Stimulated activated CD8-positive, alpha-beta memory T cell treated with anti-CD3 and anti-CD28 coated beads, Interleukin-7, amount 100 ng/mL, for 1 hour (primary cell): ENCODE data around the gene RAPGEF4.

ENCODE experiments used
- DNase-seq, 2 donors: peaks; one replicate each; pipeline ENCODE4 v3.0.0-alpha.2; 2020; ENCODE audit warnings: low read depth in 2 of 2

RAPGEF4 gene

DNA sequence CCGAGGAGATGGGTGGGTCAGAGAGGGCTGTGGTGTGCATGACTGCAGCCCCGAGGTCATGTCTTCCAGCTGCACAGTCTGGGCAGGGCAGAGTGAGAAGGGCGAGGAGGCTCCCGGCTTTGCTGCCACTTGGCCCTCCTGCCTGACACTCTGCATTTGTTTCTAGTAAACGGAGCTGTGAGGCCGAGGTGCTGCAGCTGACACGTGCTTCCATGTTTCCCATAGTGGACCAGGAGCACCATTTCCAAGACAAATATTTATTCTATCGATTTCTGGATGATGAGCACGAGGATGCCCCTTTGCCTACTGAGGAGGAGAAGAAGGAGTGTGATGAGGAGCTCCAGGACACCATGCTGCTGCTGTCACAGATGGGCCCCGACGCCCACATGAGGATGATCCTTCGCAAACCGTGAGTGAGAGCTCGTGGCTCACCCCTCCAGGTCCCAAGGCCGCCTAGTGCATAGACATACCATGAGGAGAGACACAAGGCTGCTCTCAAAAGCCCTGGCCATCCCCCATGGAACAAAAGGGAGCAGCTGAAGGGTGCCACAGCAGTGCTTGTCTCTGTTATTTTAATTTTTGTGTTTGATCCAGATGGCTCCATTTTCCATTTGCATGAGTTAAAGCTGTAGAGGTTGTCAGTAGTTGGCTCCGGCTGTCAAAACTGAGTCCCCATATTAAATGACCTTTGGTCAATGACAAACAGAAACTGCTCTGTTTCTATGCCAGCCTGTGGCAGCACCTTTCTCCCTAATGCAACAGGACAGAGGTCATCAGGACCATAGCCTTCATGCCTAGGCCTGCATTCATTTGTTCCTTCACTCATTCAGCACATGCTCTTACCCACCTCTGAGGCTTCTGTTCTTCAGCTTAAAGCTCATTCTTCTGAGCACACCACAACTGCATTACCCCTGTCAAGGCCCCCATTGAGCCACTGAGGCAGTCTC, 231.7 kb downstream of the RAPGEF4 start:
- DNase-seq = no peak

GRCh38 chr2:172968061-172968469, 232.4 kb downstream of the RAPGEF4 start:
- no peak for DNase-seq

DNA sequence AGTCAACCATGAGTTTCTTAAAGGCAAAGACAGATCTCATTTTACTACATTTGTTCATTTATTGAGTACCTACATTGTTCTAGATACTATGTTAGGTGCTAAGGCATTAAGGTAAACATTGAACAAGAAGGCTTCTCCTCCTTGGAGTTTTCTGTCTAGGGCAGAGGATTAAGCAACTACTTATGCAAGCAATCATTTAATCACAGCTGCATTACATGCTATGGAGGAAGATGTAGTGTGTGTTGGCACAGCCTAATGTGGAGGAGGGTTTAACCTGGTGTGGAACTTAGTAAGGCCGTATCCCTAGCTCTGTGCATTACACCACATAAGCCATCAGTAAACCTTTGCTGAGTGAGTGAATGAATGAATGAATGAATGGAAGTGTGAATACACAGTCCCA, 233.5 kb downstream of the RAPGEF4 start:
- DNase-seq = no peak

DNA sequence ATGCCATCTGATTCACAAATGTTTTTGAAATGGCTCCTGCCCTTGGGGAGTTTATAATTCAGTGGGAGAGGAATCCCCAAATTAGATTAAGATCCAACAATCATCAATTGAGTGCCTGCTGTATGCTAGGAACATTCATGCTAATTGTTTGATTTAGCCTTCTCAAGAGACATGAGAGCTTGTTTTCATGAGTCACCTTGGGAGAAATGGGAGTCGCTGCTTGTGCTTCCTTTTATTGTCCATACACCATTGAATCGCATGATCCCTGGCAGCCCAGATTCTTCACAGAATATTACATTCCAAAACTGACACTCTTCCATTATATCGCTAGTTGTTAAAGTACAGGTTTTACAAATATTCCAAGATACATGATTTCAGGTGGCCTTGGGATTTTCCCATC, 234.0 kb downstream of the RAPGEF4 start:
- DNase-seq = no peak

DNA sequence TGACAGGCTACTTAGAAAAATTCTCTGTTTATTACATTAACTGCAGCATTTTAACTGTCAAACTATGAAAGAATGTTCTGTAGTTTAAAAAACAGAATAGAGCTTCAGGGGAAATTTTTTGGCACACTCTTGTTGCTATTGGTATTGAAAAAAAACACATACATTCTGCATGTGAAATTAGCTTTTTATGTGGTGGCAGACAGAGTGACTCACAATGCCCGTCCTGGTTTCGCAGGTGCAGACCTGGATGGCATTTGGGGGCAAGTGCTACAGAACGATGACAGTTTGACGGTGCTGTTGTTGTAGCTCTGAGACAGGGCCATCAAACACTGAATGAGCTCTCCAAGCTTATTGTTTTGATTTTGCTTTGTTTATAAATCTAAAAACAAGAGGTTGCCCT, 235.0 kb downstream of the RAPGEF4 start:
- DNase-seq = no peak

- DNase-seq = peak in 1 of 2 donors; percentile 2
These were observed 236.5 kb downstream of the RAPGEF4 start for GRCh38 chr2:172972005-172972619.

DNA sequence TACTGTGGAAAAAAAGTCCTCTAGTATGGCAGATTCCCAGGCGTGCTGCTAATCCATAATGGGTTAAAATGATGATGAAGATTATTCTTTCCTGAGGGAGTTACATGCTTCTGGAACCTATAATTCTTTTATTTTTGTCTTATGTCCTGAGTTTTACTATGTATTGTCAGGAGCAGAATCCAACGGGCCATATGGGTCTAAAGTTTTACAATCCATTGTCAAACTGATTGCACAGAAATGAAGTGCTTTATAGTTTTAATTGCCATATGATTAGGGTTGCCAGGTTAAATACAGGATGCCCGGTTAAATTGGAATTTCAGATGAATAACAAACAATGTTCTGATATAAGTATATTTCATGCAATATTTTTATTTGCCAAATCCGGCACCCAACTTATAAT, 239.1 kb downstream of the RAPGEF4 start:
- no peak for DNase-seq

DNA sequence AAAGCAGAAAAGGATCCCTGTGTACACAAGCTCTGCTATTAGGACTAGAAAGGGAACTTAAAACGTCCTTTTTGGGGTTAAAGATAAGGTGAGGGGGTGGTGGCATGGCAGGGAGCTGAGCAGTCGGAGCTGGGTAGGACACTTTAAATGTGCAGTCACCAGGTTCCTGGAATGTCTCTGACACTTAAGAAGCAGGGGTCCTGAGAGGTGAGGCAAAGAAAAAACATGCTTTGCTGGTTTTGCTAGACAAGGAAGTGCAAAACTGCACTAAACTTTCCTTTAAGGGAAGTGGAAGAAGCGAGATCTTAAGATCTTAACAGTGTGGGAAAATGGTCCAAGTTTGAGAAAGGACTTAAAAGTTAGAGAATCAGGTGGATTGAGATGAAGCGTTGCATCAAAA, 240.5 kb downstream of the RAPGEF4 start:
- no peak for DNase-seq

DNA sequence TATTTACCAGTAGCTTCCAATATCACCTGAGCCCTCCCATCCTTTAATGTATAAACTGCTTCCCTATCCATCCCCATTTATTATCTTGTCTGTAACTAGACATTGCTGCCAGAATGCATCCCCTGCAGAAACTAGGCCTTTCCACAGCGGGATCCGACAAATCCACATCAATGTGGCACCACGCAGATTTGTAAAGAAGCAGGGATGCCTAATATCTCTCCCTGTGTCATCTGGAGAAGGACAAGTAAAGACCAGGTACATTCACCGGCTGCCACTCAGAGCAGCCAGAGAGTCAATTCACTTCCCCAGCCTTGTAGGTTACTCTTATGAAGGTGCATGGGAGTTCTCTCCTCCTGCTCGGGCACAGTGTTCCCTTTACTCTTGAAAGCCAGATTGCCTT, 241.2 kb downstream of the RAPGEF4 start:
- DNase-seq = no peak

DNA sequence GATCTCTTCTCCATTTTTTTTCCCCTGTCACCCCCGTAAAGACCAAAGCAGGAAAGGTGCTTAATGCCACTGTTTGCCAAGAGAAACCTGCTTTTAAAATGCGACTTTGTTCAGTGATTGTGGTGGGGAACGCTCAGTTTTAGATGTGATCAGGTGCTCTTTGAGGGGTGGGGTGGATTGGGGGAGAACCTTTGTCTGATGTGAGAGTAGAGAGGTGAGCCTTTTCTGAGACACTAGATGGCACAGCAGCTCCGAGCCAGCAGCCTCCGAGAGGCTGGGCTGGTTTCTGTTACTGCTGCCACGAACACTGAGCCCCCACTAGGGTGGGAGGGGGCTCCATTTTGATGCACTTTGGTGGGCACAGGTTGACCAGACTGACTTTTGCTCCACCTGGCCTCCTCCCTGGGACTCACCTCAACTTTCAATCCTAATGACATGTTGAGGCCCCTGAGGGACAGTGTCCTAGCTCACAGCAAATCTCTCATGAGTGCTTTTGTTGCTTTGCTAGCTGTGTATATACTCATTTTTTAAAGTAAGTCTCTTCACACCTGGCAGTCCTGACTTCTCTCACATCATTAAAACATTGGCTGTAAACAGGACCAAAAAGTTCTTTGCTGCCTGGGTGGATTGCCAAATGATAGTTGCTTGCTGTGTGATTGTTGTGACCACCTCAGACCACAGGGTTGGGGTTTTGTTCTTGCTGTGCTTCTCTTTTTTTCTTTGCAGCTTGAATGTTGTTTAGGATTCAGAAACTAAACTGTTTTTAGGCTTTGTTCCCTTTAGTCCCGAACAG, 241.8 kb downstream of the RAPGEF4 start:
- no peak for DNase-seq

DNA sequence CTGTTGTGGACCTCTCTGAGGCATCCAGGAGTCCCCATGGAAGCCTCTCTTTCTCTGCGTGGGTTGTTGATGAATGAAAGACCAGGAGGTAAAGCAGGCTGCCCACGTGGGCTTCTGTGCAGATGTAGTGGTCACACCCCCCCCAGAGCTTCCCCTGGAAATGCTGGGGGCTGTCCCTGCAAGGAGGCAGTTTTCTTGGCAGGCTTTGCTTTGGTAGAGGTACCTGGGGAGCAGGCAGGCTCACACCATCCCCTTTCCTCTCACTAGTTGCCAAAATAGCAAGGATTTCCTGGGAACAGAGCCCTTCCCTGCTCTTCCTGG, 242.4 kb downstream of the RAPGEF4 start:
- no peak for DNase-seq

DNA sequence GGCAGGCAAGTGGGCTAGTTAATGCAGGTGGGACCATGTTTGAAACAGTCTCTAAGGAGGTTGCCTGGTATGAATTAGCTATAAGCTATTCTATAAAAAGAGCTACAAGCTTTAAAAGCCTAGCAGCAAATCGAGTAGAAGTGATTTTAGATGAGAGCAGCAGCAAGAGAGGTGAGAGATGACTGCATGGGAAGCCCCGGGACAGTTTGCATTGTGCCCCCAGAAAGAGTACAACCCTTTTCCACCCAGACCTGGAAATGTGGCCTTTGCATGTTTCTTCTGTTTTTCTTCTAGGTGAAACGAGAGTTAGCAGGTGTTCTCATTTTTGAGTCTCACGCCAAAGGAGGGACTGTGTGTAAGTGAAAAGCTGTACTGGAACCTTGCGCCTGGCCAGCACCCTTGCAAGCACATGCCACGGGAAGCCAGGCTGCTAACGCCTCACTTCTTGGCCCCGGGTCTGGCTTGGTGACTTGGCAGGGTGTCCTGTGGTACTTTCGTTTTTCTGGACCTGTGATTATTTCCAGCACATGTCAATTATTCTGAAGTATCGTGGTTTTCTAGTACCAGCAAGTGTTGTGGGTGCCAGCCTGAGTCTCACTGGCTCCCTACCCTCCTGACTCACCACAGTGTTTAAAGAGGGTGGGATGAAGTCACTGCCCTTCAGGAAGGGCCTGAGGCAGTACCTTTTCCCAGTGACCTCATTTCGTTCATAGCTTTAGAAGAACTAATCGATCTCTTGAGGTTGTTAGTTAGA, 249.7 kb downstream of the RAPGEF4 start:
- DNase-seq = no peak

- no peak for DNase-seq
These were observed 250.4 kb downstream of the RAPGEF4 start for GRCh38 chr2:172986040-172986439.

DNA sequence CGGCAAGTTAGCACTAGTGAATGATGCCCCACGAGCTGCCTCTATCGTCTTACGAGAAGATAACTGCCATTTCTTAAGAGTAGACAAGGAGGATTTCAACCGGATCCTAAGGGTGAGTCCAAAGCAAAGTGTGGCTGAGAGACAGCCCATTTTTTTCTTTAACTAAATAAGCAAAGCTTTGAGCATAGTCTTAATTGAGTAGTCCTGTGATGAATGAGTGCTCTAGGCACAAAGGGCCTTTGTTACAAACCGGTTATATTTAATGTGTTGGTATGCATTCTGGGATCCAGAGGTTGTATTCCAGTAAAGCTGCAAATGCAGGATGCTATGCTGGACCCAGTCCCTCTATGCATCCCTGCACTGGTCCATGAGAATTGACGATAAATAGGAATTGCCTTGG, 253.1 kb downstream of the RAPGEF4 start:
- no peak for DNase-seq

DNA sequence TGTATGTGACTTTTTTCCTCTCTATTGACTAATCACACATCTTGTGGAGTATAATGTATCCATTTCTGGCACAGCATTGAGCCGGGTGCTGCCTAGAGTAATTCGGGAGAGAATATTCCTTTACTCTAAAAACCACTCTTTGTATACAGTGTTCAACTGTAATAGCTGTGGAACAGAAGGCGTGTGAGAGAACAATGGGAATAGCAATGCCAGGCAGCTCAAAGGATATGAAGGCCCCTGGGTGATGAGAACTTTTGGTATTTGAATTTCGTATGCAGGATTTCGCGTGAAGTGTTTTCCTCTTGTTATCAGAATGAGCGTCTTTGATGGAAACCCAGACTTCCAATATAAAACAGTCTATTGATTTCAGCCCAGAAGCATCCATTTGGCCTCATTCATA, 255.4 kb downstream of the RAPGEF4 start:
- no peak for DNase-seq

GRCh38 chr2:172993139-172993538, 257.5 kb downstream of the RAPGEF4 start:
- no peak for DNase-seq

DNA sequence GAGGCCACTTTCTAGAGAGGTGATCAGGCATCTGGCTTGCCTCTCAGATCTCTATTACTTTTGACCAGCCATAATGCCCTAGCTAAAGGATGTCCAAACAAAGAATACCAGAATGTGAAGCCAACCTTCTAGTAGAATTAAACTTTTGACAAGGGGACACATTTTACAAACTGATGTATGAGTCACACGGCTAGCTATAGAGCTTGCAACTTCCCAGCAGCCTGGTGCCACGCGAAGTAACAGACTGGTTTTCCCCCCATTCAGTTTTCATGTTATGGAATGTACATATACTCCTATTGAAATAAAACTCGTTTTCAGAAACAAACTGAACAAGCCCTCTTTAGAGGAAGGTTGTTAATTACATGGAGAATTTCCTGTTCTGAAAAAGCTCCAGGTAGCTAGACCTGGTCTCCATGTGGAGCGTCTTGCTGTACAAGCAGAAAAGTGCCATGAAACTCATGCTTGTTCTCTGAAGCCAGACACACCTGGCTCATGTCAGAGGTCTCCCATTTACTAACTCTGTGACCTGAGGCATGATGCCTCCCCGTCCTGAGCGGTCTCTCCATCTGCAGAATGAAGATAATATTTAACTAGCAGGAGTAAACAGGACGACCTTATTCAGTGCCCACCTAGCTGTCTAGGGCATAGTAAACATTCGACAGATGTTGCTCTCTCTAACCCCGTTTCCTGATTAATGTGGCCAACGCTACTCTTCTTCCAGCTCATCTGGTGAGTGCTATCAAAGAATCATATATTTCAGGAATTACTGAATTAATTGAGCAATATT, 258.5 kb downstream of the RAPGEF4 start:
- no peak for DNase-seq

GRCh38 chr2:172994864-172995263, 259.2 kb downstream of the RAPGEF4 start:
- no peak for DNase-seq

DNA sequence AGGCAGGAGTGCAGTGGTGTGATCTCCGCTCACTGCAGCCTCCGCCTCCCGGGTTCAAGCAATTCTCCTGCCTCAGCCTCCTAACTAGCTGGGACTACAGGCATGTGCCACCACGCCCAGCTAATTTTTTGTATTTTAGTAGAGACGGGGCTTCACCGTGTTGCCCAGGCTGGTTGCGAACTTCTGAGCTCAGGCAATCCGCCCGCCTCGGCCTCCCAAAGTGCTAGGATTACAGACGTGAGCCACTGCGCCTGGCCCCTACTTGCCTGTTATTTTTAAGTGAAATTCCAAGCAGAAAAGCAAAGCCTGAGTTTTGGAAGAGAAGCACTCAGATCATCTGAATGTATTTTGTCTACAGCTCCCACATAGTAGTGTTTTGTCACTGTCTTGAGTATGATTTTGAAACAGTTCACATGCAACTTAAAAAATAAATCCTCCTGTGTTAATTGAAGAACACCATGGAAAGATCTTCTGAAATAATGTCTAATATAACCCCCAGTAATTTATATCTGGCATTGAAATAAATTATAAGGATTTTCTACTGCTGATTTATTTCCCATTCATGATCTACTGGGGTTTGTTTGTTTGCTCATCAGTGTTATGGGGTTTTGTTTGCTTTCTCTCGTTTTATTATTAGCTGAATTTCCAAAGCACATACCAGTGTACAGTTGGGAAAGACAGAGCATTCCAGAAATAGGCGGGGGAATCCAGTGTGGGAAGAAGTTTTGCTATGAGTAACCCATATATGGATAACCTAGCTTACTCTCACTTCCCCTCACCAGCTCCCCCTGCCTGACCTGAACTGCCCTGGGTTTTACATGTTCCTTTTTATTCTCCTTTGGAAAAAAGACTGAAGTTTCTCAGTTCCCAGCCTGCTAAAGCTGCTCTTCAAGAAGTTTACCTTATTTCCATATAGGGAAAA, 259.9 kb downstream of the RAPGEF4 start:
- DNase-seq = no peak

GRCh38 chr2:172996387-172996961, 260.8 kb downstream of the RAPGEF4 start:
- no peak for DNase-seq
